ENCODE results near the gene HSF5.

DNA sequence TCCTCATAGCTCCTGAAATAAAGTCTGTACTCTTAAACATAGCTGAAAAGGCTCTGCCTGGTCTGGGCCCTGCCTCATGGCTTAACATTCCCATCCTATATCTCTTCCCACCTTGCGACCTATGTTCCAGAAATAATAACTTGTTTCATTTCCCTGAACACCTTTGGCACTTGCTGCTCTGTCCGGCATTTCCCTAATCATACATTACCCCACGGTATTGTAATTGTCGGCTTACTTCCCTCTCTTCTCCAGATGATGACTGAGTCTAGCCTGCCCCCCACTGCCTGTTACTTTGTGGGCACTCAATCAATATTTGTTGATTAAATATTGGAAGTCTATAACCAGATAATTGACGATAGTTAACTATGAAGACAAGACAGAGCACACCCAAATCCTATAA, 113.0 kb downstream of the HSF5 start:
- TF ChIP-seq, protein P1, sequence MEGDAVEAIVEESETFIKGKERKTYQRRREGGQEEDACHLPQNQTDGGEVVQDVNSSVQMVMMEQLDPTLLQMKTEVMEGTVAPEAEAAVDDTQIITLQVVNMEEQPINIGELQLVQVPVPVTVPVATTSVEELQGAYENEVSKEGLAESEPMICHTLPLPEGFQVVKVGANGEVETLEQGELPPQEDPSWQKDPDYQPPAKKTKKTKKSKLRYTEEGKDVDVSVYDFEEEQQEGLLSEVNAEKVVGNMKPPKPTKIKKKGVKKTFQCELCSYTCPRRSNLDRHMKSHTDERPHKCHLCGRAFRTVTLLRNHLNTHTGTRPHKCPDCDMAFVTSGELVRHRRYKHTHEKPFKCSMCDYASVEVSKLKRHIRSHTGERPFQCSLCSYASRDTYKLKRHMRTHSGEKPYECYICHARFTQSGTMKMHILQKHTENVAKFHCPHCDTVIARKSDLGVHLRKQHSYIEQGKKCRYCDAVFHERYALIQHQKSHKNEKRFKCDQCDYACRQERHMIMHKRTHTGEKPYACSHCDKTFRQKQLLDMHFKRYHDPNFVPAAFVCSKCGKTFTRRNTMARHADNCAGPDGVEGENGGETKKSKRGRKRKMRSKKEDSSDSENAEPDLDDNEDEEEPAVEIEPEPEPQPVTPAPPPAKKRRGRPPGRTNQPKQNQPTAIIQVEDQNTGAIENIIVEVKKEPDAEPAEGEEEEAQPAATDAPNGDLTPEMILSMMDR (IDR thresholded peaks at IDR 0.05) = no peak
- TF ChIP-seq EZH2 (IDR thresholded peaks at IDR 0.05; ENCODE audit: borderline replicate concordance, insufficient read depth, low read depth, low read length, poor library complexity, severe bottlenecking) = no peak
